ENCODE measurements around the gene PRPS2. TPM values are rescaled to one million over a fixed set of nuclear protein-coding genes. Genes with fewer than 3 reads are reported as not detected.

Gene PRPS2
- total RNA-seq, 2 experiments from 2014 or later = 171 to 180 TPM

- CTCF ChIA-PET = no interaction called here
- Mint-ChIP-seq H3K27ac (no peak overlapping the region), H3K4me1 (ENCODE audit: low read depth) (peaks cover 20% of the 10 kb centered on the region), H3K9me3 (no peaks in the 10 kb centered on the region), H3K4me3 (no peak overlapping the region), H3K36me3 (ENCODE audit: low read depth) (peaks cover 12% of the 10 kb centered on the region), H3K27me3 (ENCODE audit: low read depth) (no peaks in the 10 kb centered on the region)
- intact Hi-C loops (cut with micrococcal nuclease) = no loop called here
- no peak for DNase-seq
Measured at GRCh38 chrX:12788645-12789044, 2.6 kb upstream of the PRPS2 start.

GRCh38 chrX:12789976-12790375 is 1.2 kb upstream of the PRPS2 start:
- peak overlapping the region; percentile 82 for H3K4me3 Mint-ChIP-seq
- no peak for DNase-seq
- intact Hi-C loops (cut with micrococcal nuclease) = loop anchor here (5.0 to 10.0 kb wide), 5 partner anchors 52 to 1675 kb away; partner anchors contain the start of gene HCCS
- H3K36me3 Mint-ChIP-seq (ENCODE audit: low read depth) = peaks cover 16% of the 10 kb centered on the region
- no peak overlapping the region for H3K27ac Mint-ChIP-seq
- H3K27me3 Mint-ChIP-seq (ENCODE audit: low read depth) = no peaks in the 10 kb centered on the region
- H3K4me1 Mint-ChIP-seq (ENCODE audit: low read depth) = peaks cover 27% of the 10 kb centered on the region
- H3K9me3 Mint-ChIP-seq = no peaks in the 10 kb centered on the region
- CTCF ChIA-PET = no interaction called here

GRCh38 chrX:12790885-12791256 is 341 bp upstream of the PRPS2 start:
- Mint-ChIP-seq H3K36me3 (ENCODE audit: low read depth) (peaks cover 22% of the 10 kb centered on the region), H3K4me1 (ENCODE audit: low read depth) (peaks cover 33% of the 10 kb centered on the region), H3K27me3 (ENCODE audit: low read depth) (no peaks in the 10 kb centered on the region), H3K9me3 (no peaks in the 10 kb centered on the region), H3K4me3 (peak overlapping the region; percentile 82), H3K27ac (peak overlapping the region; percentile 90)
- intact Hi-C loops (cut with micrococcal nuclease) = loop anchor here (1.0 to 10.0 kb wide), 7 partner anchors 20 to 1676 kb away; partner anchors contain the start of gene HCCS
- CTCF ChIA-PET = interaction anchor here (0.7 to 1.3 kb wide), 4 partner anchors 9 to 20 kb away, joined by 3 to 18 read pairs (median 4); no protein-coding TSS in a partner anchor
- DNase-seq = no peak

- Mint-ChIP-seq H3K27me3 (ENCODE audit: low read depth) (no peaks in the 10 kb centered on the region), H3K27ac (peak overlapping the region; percentile 46), H3K4me3 (peak overlapping the region; percentile 78), H3K36me3 (ENCODE audit: low read depth) (peaks cover 22% of the 10 kb centered on the region), H3K9me3 (no peaks in the 10 kb centered on the region), H3K4me1 (ENCODE audit: low read depth) (peaks cover 35% of the 10 kb centered on the region)
- intact Hi-C loops (cut with micrococcal nuclease) = loop anchor here (5.0 to 10.0 kb wide), 5 partner anchors 50 to 1678 kb away; partner anchors contain the start of gene HCCS
- DNase-seq = no peak
- CTCF ChIA-PET = interaction anchor here (1.6 kb wide), 1 partner anchor 23 kb away, joined by 5 read pairs; no protein-coding TSS in a partner anchor
Measured at GRCh38 chrX:12792711-12793110, 1.5 kb downstream of the PRPS2 start.

GRCh38 chrX:12794654-12795053 is 3.4 kb downstream of the PRPS2 start:
- no peak for DNase-seq
- intact Hi-C loops (cut with micrococcal nuclease) = loop anchor here (5.0 to 10.0 kb wide), 5 partner anchors 48 to 1680 kb away; partner anchors contain the start of gene HCCS
- no peaks in the 10 kb centered on the region for H3K27me3 Mint-ChIP-seq (ENCODE audit: low read depth)
- H3K36me3 Mint-ChIP-seq (ENCODE audit: low read depth) = peaks cover 31% of the 10 kb centered on the region
- H3K9me3 Mint-ChIP-seq = no peaks in the 10 kb centered on the region
- no peak overlapping the region for H3K4me3 Mint-ChIP-seq
- no peak overlapping the region for H3K27ac Mint-ChIP-seq
- H3K4me1 Mint-ChIP-seq (ENCODE audit: low read depth) = peaks cover 35% of the 10 kb centered on the region
- CTCF ChIA-PET = interaction anchor here (0.8 to 1.3 kb wide), 3 partner anchors 20 to 106 kb away, joined by 3 to 4 read pairs (median 3); no protein-coding TSS in a partner anchor

GRCh38 chrX:12798601-12799000 is 7.4 kb downstream of the PRPS2 start:
- no peaks in the 10 kb centered on the region for H3K9me3 Mint-ChIP-seq
- no peak overlapping the region for H3K4me3 Mint-ChIP-seq
- H3K4me1 Mint-ChIP-seq (ENCODE audit: low read depth) = peaks cover 38% of the 10 kb centered on the region
- DNase-seq = no peak
- peaks cover 43% of the 10 kb centered on the region for H3K36me3 Mint-ChIP-seq (ENCODE audit: low read depth)
- CTCF ChIA-PET = no interaction called here
- H3K27me3 Mint-ChIP-seq (ENCODE audit: low read depth) = no peaks in the 10 kb centered on the region
- no peak overlapping the region for H3K27ac Mint-ChIP-seq
- intact Hi-C loops (cut with micrococcal nuclease) = loop anchor here (10.0 kb wide), 3 partner anchors 296 to 1684 kb away; partner anchors contain the start of gene HCCS

- H3K36me3 Mint-ChIP-seq (ENCODE audit: low read depth) = peaks cover 43% of the 10 kb centered on the region
- CTCF ChIA-PET = no interaction called here
- intact Hi-C loops (cut with micrococcal nuclease) = loop anchor here (10.0 kb wide), 3 partner anchors 296 to 1684 kb away; partner anchors contain the start of gene HCCS
Measured at GRCh38 chrX:12799118-12799517, 7.9 kb downstream of the PRPS2 start.

GRCh38 chrX:12802741-12803140 is 11.5 kb downstream of the PRPS2 start:
- CTCF ChIA-PET = interaction anchor here (1.3 kb wide), 1 partner anchor 32 kb away, joined by 4 read pairs; no protein-coding TSS in a partner anchor

More at GRCh38 chrX:12799118-12799517, 7.9 kb downstream of the PRPS2 start:
- Mint-ChIP-seq H3K4me3 (no peak overlapping the region), H3K27me3 (ENCODE audit: low read depth) (no peaks in the 10 kb centered on the region), H3K9me3 (no peaks in the 10 kb centered on the region), H3K27ac (no peak overlapping the region), H3K4me1 (ENCODE audit: low read depth) (peaks cover 36% of the 10 kb centered on the region)
- no peak for DNase-seq

GRCh38 chrX:12804655-12805054 is 13.4 kb downstream of the PRPS2 start:
- intact Hi-C loops (cut with micrococcal nuclease) = no loop called here
- DNase-seq = no peak
- Mint-ChIP-seq H3K27ac (no peak overlapping the region), H3K36me3 (ENCODE audit: low read depth) (peaks cover 40% of the 10 kb centered on the region), H3K4me1 (ENCODE audit: low read depth) (peaks cover 35% of the 10 kb centered on the region), H3K27me3 (ENCODE audit: low read depth) (no peaks in the 10 kb centered on the region), H3K4me3 (no peak overlapping the region), H3K9me3 (no peaks in the 10 kb centered on the region)
- CTCF ChIA-PET = interaction anchor here (0.6 kb wide), 1 partner anchor 34 kb away, joined by 3 read pairs; no protein-coding TSS in a partner anchor

More at GRCh38 chrX:12802741-12803140, 11.5 kb downstream of the PRPS2 start:
- H3K36me3 Mint-ChIP-seq (ENCODE audit: low read depth) = peaks cover 40% of the 10 kb centered on the region
- H3K27me3 Mint-ChIP-seq (ENCODE audit: low read depth) = no peaks in the 10 kb centered on the region
- no peak overlapping the region for H3K4me3 Mint-ChIP-seq
- H3K4me1 Mint-ChIP-seq (ENCODE audit: low read depth) = peaks cover 35% of the 10 kb centered on the region
- intact Hi-C loops (cut with micrococcal nuclease) = no loop called here
- no peaks in the 10 kb centered on the region for H3K9me3 Mint-ChIP-seq
- DNase-seq = peak; percentile 16
- H3K27ac Mint-ChIP-seq = peak overlapping the region; percentile 88

GRCh38 chrX:12805333-12805732 is 14.1 kb downstream of the PRPS2 start:
- no peak overlapping the region for H3K4me3 Mint-ChIP-seq
- peaks cover 33% of the 10 kb centered on the region for H3K4me1 Mint-ChIP-seq (ENCODE audit: low read depth)
- intact Hi-C loops (cut with micrococcal nuclease) = no loop called here
- CTCF ChIA-PET = interaction anchor here (0.6 kb wide), 1 partner anchor 35 kb away, joined by 3 read pairs; no protein-coding TSS in a partner anchor
- no peak overlapping the region for H3K27ac Mint-ChIP-seq
- H3K36me3 Mint-ChIP-seq (ENCODE audit: low read depth) = peaks cover 42% of the 10 kb centered on the region
- H3K27me3 Mint-ChIP-seq (ENCODE audit: low read depth) = no peaks in the 10 kb centered on the region
- no peaks in the 10 kb centered on the region for H3K9me3 Mint-ChIP-seq
- no peak for DNase-seq

GRCh38 chrX:12811658-12812057 is 20.4 kb downstream of the PRPS2 start:
- H3K27me3 Mint-ChIP-seq (ENCODE audit: low read depth) = no peaks in the 10 kb centered on the region
- no peak overlapping the region for H3K27ac Mint-ChIP-seq
- H3K36me3 Mint-ChIP-seq (ENCODE audit: low read depth) = peaks cover 24% of the 10 kb centered on the region
- intact Hi-C loops (cut with micrococcal nuclease) = no loop called here
- DNase-seq = no peak
- no peak overlapping the region for H3K4me3 Mint-ChIP-seq
- CTCF ChIA-PET = interaction anchor here (1.1 kb wide), 1 partner anchor 89 kb away, joined by 6 read pairs; no protein-coding TSS in a partner anchor
- H3K4me1 Mint-ChIP-seq (ENCODE audit: low read depth) = peaks cover 5% of the 10 kb centered on the region
- no peaks in the 10 kb centered on the region for H3K9me3 Mint-ChIP-seq

GRCh38 chrX:12814420-12814819 is 23.2 kb downstream of the PRPS2 start:
- H3K36me3 Mint-ChIP-seq (ENCODE audit: low read depth) = peaks cover 19% of the 10 kb centered on the region
- H3K27me3 Mint-ChIP-seq (ENCODE audit: low read depth) = no peaks in the 10 kb centered on the region
- H3K27ac Mint-ChIP-seq = no peak overlapping the region
- no peak overlapping the region for H3K4me3 Mint-ChIP-seq
- CTCF ChIA-PET = interaction anchor here (0.8 to 3.2 kb wide), 13 partner anchors 11 to 135 kb away, joined by 3 to 27 read pairs (median 4); no protein-coding TSS in a partner anchor
- DNase-seq = peak; percentile 64
- intact Hi-C loops (cut with micrococcal nuclease) = loop anchor here (1.0 kb wide), 1 partner anchor 80 kb away; no protein-coding TSS in a partner anchor
- H3K4me1 Mint-ChIP-seq (ENCODE audit: low read depth) = peaks cover 5% of the 10 kb centered on the region
- no peaks in the 10 kb centered on the region for H3K9me3 Mint-ChIP-seq

- intact Hi-C loops (cut with micrococcal nuclease) = no loop called here
- peaks cover 22% of the 10 kb centered on the region for H3K36me3 Mint-ChIP-seq (ENCODE audit: low read depth)
- DNase-seq = no peak
- no peak overlapping the region for H3K4me3 Mint-ChIP-seq
- H3K27me3 Mint-ChIP-seq (ENCODE audit: low read depth) = no peaks in the 10 kb centered on the region
- no peak overlapping the region for H3K27ac Mint-ChIP-seq
- H3K9me3 Mint-ChIP-seq = no peaks in the 10 kb centered on the region
- CTCF ChIA-PET = no interaction called here
- peaks cover 5% of the 10 kb centered on the region for H3K4me1 Mint-ChIP-seq (ENCODE audit: low read depth)
Measured at GRCh38 chrX:12817528-12817927, 26.3 kb downstream of the PRPS2 start.
